GM18907 (cell line): Measurements from ENCODE around the gene VLDLR.

Experiments
- ATAC-seq: cut with Tn5 transposase; IDR thresholded peaks from one replicate; pipeline ENCODE4 v1.9.1; 2021; ENCODE audit warnings: mild to moderate bottlenecking, moderate library complexity; ENCODE audit not compliant: unreplicated experiment

Gene VLDLR

DNA sequence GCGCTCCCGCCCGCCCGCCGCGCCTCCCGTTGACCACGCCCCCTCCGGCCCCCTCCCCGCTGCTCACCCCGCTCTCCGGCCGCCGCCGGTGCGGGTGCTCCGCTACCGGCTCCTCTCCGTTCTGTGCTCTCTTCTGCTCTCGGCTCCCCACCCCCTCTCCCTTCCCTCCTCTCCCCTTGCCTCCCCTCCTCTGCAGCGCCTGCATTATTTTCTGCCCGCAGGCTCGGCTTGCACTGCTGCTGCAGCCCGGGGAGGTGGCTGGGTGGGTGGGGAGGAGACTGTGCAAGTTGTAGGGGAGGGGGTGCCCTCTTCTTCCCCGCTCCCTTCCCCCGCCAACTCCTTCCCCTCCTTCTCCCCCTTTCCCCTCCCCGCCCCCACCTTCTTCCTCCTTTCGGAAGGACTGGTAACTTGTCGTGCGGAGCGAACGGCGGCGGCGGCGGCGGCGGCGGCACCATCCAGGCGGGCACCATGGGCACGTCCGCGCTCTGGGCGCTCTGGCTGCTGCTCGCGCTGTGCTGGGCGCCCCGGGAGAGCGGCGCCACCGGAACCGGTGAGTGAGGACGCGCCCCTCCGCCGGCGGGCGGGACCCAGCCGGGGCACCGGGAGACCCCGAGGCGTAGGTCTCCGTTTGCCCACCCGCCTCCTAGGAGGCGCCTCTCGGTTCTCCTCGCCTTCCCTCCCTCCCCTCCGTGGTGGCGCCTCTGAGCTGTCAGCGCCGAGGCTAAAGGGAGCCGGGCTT is at the start of gene VLDLR:
VLDLR (plus strand) TSS at position 66 of the 739 bp plus-strand sequence; CDS start at position 469, 403 bp downstream.
- ATAC-seq, result peak; percentile 52

- no peak for ATAC-seq
Observed at GRCh38 chr9:2574203-2574602, 47.4 kb upstream of the VLDLR start.

GRCh38 chr9:2576631-2577030 is 45.0 kb upstream of the VLDLR start:
- no peak for ATAC-seq

GRCh38 chr9:2583308-2584013 is 38.1 kb upstream of the VLDLR start:
- ATAC-seq, result no peak

DNA sequence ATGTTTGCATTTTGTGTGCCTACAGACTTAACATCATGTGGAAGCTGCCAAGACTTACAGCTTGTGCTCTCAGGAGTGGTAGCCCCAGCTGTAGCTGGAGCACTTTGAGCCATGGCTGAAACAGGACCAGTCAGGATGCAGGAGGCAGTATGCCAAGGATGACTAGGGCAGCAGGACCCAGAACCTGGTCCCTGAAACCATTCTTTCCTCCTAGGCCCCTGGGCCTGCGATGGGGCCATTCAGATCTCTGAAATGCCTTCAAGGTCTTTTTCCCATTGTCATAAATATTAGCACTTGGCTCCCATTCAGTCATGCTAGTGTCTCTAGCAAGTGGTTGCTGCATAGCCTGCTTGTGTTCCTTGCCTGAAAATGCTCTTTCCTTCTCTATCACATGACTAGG is 29.6 kb upstream of the VLDLR start:
- ATAC-seq, result no peak

GRCh38 chr9:2593744-2594143 is 27.8 kb upstream of the VLDLR start:
- ATAC-seq, result no peak

- ATAC-seq, result no peak
Observed at GRCh38 chr9:2595973-2596372, 25.6 kb upstream of the VLDLR start.

- no peak for ATAC-seq
Observed at GRCh38 chr9:2597483-2597882, 24.1 kb upstream of the VLDLR start.

DNA sequence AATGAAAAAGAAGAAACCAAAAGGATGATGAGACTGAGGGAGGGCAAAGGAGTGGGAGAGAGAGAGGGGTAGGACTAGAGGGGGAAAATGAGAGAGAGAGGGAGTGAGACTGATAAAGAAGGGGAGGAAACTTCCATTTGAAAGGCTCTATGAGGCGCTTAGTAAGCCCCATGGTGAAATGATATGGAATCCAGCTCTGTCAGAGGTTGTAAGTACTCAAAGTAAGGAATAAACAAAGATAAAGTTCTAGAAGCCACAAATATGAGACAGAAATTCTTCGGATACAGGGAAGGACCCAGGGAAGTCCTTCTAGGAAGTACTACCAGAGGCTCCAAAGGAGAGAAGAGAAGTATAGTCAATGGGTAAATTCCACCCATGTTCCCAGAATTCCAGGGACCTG is 21.7 kb upstream of the VLDLR start:
- ATAC-seq, result no peak

DNA sequence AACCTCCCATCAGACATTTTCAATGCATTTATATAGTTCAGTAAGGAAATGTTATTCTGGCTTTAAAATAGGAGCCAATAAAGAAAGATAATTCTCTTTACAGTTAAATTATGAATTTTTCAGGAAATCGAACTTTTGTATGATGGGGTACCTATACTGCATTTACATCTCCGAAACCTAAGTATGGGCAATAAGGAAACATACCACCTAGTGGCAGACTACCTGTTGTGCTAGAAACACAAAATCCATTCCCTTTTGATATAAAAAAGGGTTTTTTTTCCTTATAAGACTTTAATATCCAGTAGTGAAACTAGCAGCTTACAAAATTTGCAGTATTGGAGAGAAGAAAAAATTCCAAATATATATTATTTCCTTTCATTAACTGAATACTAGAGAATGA is 21.3 kb upstream of the VLDLR start:
- ATAC-seq, result no peak

DNA sequence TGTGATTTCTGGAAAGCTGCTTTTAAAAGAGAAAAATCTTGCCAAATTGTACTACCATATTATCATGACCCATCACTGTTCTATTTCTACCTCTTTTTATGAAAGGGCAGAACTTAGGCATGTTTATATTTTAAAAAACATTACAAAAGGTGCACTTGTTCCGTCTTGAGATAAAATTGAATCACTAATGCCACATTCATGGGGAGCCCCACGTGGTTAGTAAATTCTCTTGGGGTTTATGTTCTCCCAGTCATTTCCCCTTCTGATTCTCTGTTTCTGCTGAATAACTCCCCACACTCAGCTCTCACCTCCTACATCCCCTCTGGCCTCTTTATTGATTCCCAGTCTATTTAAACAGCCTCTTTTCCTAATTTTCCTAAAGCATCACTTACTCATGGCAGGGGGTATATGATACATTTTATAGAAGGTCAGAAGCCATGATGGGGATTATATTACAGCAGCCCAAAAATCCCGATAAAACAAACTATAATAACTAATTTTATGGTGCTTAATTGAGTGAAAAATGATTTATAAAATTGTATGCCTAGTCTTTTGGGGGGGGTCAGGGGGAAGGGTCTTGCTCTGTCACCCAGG is 19.7 kb upstream of the VLDLR start:
- no peak for ATAC-seq

GRCh38 chr9:2602704-2603116 is 18.9 kb upstream of the VLDLR start:
- ATAC-seq, result peak; percentile 72

GRCh38 chr9:2603621-2604020 is 18.0 kb upstream of the VLDLR start:
- ATAC-seq, result no peak

DNA sequence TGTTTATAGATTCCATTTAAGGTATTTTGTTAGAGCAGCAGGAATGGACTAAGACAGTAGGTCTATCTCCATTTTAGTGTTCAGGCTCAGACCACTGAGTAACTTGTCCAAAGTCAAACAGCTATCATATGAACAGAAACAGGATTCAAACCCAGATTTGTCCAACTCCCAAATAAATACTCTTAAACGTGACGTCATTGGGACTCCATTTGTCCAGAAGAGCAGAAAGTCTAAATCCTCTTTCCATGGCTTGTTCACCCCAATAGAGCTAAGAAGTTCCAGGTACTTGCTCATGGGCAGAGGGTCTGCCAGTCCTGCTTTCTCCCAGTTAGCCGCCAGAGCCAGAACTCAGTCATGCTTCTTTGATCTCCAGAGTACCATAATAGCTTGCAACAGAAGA is 16.3 kb upstream of the VLDLR start:
- no peak for ATAC-seq

GRCh38 chr9:2608276-2608675 is 13.3 kb upstream of the VLDLR start:
- no peak for ATAC-seq

GRCh38 chr9:2610985-2611384 is 10.6 kb upstream of the VLDLR start:
- ATAC-seq, result no peak

DNA sequence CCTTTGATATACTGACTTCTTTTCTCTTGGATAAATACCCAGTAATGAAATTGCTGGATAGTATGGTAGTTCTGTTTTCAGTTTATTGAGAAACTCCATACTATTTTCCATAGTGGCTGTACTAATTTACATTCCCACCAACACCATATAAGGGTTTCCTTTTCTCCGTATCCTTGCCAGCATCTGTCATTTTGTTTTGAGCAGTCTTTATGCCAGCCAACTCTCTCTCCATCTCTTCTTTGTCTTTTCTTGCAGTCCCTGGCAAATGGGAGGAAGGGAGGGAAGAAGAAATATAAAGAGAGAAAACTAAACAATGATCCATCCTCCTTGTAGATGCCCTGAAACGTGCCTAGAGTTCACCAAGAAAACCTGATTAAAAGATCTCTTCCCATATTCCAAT is 9.6 kb upstream of the VLDLR start:
- ATAC-seq, result no peak

DNA sequence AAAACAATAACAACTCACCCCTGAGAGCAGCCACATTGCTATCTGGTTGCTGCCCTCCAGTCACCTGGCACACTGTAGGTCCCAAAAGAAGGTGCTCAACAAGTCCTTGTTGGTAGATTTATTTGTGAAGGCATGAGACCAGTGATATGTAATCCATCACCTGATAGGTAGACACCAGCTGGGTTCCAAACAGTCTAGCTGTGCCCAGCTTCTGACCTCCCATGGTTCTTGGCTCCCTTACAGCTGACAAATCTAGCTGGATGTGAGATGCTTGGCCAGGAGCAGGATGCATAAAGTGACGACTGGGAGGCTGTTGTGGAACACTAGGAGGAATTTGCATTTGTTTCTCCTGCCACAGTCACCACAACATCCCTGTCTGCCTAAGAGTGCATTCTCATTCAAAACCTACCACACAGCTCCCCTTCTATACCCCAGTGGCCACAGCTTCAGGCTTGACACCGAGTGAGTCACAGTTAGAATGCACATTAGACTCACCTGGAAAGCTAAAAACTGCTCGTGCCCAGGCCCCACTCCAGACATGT is 7.8 kb upstream of the VLDLR start:
- no peak for ATAC-seq

DNA sequence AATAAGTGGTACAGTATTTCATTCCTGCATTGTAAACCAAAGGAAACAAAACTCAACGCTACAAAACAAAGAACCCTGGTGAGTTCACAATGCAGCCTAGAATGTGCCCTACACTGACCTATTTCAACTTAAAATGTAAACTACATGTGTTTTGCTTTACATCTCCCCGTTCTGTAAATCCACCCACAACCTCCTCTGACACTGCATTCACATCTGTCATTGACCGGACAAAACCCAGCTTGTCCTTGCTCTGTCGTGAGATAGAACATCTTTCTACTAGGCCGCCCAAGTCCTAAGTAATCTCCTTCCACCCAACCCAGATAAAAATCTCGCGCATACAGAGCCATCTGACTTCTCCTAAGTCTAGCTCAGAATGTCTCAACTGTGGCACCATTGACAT is 6.1 kb upstream of the VLDLR start:
- no peak for ATAC-seq

- no peak for ATAC-seq
Observed at GRCh38 chr9:2616692-2617377, 4.8 kb upstream of the VLDLR start.

DNA sequence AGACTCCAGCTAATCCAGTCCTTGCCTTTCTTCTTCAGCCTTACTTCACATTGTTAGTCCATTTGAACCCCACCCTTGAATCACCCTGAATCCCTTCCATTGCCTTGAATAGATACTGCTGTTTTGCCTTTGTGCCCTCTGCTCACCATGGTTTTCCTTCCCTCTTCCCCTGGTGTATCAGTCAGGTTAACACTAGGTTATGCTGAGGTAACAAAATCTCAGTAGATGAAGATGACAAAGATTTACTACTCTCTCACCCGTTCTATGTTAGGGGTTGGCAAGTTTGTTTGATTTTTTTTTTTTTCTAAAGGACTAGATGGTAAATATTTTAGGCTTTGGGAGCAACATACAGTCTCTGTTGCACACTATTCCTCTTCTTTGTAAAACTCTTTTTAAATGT is 3.3 kb upstream of the VLDLR start:
- no peak for ATAC-seq
